MG63 (cell line): ENCODE measurements around the gene TPD52L2. TPM values are rescaled to one million over a fixed set of nuclear protein-coding genes. Genes with fewer than 3 reads are reported as not detected.
A peak's percentile ranks its signal among the peaks of the same experiment; 100 is the strongest.

ENCODE experiments used
- DNase-seq: peaks from one replicate; pipeline ENCODE4 v3.0.0-alpha.2; 2020
- H3K27me3 ChIP-seq: fragments of 250-450 bp; sonication (Bioruptor Pico); 2 replicates; pipeline ENCODE4 v1.5.1; 2020; ENCODE audit warnings: mild to moderate bottlenecking, moderate library complexity
- H3K36me3 ChIP-seq: fragments of 250-450 bp; sonication (Bioruptor Pico); 2 replicates; pipeline ENCODE4 v1.5.1; 2020; ENCODE audit warnings: mild to moderate bottlenecking, moderate library complexity
- H3K4me3 ChIP-seq: fragments of 250-450 bp; sonication (Bioruptor Pico); 2 replicates; pipeline ENCODE4 v1.5.1; 2020; ENCODE audit warnings: mild to moderate bottlenecking, moderate library complexity
- H3K9me3 ChIP-seq: fragments of 250-450 bp; sonication (Bioruptor Pico); 2 replicates; pipeline ENCODE4 v1.5.1; 2020; ENCODE audit warnings: mild to moderate bottlenecking, moderate library complexity
- total RNA-seq: library from RNA; depleted of rRNA; stranded (reverse); fragments of >200 nt; shearing (Covaris generic); gene quantifications from 2 replicates; pipeline ENCODE4 v1.2.3, GENCODE V29; 2014; ENCODE audit warnings: low replicate concordance

Gene TPD52L2
- total RNA-seq, 1 experiment from 2014 or later, result 192 TPM

DNA sequence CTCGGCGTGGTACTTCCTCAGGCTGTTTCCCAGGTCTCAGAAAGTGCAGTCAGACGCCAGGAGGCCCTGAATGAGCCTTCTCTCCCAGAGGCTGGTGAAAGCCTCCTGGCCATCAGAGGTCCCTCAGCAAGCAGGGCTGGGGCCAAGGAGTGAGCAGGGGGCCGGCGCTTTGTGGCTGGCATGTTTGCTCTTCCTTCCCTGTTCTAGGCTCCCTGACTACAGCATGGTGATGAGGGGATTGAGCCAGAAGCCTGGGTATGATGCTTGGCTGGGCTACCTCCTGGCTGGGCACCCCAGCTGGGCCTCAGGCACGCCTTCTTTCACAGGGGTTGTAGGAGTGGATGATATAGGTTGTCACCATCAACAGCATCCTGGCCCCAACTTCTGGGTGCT lies 18.1 kb downstream of the TPD52L2 start:
- no peak for DNase-seq

DNA sequence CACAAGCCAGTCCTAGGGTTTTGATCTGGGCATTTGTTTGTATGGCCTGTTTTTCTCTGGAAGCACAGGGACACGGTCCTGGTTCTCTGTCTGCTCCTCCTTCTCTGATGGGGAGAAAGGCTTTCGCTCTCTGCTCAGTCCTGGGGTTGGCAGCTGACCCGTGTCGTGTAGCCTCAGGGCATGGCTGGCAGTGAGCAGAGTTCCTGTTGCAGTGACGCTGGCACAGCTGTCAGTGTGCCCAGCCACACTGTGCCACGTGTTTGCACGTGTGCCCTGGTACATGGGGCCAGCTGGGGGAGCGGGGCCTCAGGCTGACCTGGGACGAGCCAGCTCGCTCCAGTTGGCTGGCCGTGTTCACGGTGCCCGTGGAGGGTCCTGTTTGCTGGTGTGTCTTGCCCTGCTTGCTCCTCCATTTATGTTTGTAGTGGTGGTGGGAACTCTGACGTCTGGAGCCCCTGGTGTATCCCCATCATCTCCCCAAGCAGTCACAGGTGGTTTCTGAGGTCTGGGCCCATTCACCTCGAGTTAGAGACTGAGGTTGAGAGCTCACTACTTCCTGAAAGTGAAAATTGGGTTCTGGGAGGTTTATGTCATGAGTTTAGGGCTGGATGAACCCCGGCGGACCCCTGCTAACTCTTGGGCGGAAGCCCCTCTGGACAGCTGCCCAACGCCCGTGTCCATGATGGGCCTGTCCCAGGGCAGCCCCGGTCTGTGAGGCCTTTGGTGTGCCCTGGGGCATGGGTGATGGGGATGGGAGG lies 19.6 kb downstream of the TPD52L2 start:
- DNase-seq, result no peak
- Histone ChIP-seq H3K9me3 (no peaks in the 10 kb centered on the region), H3K4me3 (no peak overlapping the region), H3K27me3 (no peaks in the 10 kb centered on the region), H3K36me3 (peaks cover 62% of the 10 kb centered on the region)

More for the DNA sequence above, 18.1 kb downstream of the TPD52L2 start:
- Histone ChIP-seq H3K4me3 (no peak overlapping the region), H3K9me3 (no peaks in the 10 kb centered on the region), H3K36me3 (peaks cover 62% of the 10 kb centered on the region), H3K27me3 (no peaks in the 10 kb centered on the region)

DNA sequence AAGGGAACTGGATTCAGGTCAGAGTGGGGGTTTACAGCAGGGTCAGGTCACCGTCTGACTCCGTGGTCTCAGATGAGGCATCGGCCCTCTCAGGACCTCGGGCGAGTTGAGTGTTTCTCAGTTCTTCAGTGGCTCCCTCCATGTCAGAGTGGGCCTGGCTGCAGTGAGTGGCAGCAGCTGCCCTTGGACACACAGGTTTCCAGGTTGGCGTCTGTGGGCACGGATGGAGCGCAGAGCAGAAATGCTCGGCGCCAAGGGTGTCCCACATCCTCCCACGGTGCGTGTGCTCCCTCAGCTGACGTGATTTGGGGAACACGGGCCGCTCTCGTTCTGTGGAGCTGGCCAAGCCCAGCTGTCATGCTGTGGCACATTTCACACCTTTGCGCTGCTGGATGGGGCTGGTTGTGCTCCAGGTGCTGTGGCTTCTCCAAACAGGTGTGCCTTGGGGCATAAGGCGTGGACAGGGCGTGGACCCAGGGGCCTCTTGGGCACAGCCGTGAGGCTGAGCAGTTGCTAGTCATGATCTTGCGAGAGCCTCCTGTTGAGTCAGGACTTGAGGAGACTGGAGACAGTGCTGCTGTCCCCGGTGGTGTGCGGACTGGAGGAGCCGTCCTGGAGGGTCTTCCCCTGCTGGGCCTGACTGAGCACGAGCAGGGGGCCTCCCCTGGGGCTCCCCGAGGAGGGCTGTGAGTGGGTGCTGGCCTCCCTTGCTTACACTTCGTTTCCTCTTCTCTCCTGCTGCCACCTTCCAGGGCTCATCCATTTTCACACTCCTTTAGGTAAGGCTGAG lies 20.4 kb downstream of the TPD52L2 start:
- H3K27me3 ChIP-seq, result no peaks in the 10 kb centered on the region
- no peaks in the 10 kb centered on the region for H3K9me3 ChIP-seq
- H3K36me3 ChIP-seq, result peaks cover 70% of the 10 kb centered on the region
- no peak for DNase-seq
- H3K4me3 ChIP-seq, result no peak overlapping the region

DNA sequence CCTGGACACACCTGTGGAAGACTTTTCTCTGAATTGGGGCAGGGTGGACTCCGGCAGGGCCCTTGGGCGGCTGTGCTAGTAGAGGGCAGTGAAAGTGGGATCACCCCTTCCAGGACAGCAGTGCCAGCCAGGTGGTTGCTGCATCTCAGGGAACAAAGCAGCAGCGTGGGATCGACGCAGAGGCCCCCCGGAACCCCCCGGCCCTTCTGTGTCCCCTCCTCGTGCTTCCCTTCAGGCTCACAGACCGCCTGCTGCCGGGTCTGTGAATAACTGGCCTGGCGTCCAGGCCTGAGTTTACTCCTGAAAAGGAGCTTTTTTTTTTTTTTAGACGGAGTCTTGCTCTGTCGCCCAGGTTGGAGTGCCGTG lies 21.0 kb downstream of the TPD52L2 start:
- Histone ChIP-seq H3K4me3 (no peak overlapping the region), H3K9me3 (no peaks in the 10 kb centered on the region), H3K27me3 (no peaks in the 10 kb centered on the region), H3K36me3 (peaks cover 73% of the 10 kb centered on the region)
- no peak for DNase-seq

DNA sequence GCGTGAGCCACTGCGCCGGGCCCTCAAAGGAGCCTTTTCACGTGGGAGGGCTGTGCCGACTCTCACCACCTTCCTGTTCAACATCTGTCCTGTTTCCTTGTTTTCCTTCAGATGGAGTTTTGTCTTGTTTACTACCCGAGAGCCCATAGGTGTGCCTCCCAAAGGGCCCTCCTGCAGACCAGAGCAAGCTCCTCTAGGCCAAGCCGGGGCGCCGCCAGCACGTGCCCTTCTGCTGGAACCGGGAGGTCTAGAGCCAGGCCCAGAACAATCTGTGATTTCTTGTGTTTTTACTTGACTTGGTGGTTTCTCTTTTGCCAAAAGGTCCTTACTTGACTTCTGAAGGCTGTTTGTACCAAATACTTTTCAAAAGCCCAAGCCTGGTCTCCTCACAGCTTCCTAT lies 21.9 kb downstream of the TPD52L2 start:
- Histone ChIP-seq H3K27me3 (no peaks in the 10 kb centered on the region), H3K36me3 (peaks cover 75% of the 10 kb centered on the region), H3K4me3 (no peak overlapping the region), H3K9me3 (no peaks in the 10 kb centered on the region)
- DNase-seq, result no peak

DNA sequence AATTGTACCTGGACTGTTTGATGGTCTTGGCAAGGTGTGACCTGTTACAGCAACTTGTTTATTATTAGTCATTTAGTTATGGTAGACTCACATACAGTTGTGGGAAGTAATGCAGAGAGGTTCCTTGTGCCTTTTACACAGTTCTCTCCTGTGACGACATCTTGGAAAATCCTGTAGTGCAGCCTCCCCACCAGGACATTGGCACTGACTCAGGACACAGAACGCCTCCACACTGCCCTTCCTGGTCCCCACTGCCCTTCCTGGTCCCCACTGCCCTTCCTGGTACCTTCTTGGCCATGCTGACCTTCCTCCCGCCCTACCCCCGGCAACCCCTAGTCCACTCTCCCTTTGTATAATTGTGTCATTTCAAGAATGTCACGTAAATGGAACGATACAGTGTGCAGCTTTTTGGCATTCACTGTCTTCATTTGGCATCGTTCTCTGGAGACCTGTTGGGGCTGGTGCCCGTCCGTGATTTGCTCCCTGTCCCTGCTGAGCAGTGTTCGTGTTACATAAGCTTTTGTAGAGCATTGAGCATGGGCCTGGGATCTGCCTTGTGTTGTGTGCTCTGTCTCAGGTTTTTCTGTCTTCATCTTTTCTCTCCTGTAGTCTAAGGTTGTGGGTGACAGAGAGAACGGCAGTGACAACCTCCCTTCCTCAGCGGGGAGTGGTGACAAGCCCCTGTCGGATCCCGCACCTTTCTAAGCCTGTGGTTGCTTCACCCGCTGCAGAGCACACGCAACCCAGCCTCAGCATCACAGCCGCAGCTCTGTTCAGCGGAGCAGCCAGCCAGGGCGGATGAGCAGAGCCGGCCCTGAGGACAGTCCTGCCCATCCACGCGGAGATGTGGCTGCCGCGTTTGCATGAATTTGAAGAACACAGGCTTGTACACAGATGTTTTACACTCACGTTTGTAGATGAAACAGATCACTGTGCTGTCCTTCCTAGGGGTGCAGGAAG lies 24.5 kb downstream of the TPD52L2 start:
- DNase-seq, result no peak

DNA sequence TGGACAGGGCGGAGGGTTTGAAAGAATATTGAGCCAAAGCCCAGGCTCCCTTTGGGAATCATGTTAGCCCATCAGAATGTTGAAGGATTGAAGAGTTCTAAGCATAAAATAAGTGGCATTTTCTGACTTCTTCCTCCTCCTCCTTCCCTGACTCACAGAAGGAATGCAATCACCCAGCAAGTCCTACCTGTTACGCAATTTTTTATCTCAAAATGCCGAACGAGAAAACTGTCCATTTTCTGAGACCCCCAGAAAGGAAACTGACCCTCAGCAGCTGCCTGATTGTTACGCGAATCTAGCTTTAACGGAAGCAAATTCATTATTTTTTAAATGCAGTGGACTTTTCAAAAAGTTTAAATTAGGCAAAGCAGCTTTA lies 25.1 kb downstream of the TPD52L2 start:
- no peak for DNase-seq
- H3K4me3 ChIP-seq, result no peak overlapping the region
- H3K27me3 ChIP-seq, result no peaks in the 10 kb centered on the region
- no peaks in the 10 kb centered on the region for H3K9me3 ChIP-seq
- peaks cover 49% of the 10 kb centered on the region for H3K36me3 ChIP-seq

More for the DNA sequence above, 24.5 kb downstream of the TPD52L2 start:
- H3K9me3 ChIP-seq, result no peaks in the 10 kb centered on the region
- no peaks in the 10 kb centered on the region for H3K27me3 ChIP-seq
- peaks cover 55% of the 10 kb centered on the region for H3K36me3 ChIP-seq
- no peak overlapping the region for H3K4me3 ChIP-seq

DNA sequence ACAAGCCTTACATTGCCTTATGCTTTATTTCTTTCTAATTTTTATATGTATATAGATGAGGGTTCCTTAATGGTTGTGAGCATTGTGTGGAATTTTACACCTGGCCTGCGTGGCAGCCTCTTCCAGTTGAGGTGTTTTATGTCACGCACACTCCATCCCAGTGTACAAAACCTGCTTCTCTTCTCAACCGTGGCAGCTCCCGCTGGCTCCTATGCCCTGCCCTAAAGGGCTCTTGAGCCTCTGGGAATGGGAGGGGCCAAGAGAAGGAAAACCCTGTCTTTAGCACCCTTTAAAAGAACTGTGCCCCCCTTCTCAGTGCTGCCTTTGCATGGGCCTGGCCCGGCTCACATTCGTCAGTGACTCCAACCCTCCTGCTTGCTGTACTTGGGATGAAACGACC lies 25.5 kb downstream of the TPD52L2 start:
- H3K4me3 ChIP-seq, result no peak overlapping the region
- H3K9me3 ChIP-seq, result no peaks in the 10 kb centered on the region
- H3K27me3 ChIP-seq, result no peaks in the 10 kb centered on the region
- DNase-seq, result no peak
- H3K36me3 ChIP-seq, result peaks cover 47% of the 10 kb centered on the region

DNA sequence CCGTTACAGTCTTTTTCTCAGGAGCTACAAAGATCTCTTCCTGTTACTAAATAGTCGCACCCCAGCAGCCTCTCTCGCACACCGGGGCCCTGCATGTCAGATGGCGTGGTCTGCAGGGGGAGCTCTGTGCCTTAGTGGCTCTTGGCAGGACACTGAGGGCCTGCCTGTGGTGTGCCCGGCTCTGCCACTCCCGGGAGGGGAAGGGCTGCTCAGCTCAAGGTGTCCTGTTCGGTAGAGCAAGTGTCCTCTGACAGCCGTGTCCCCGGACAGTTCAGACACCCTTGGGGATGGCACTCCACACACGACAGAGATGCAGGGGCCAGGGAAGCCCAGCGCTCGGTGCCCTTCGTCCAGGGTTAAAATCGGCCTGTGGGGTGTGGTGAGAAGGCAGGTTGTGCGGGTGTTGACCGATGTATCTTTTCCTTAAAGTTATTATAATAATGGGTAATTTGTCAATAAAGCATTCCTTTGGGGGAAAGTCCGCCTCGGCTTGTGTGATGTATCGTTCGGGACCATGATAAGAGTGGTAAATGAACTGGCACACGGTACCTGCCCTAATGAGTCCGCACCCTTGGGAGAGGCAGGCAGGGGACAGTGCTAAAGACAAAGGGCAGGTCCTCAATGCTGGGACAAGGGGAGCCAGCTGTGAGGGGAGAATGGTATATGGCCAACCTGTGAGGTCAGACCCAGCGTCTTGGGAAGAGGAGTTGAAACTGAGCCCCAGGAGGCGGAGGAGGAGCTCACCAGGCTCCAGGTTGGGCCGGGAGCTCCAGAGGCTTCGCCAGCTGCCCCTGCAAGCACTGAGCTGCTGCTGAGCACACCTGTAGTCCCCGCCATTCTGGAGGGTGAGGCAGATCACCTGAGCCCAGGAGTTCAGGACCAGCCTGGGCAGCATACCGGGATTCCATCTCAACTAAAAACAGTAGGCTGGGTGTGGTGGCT lies 26.3 kb downstream of the TPD52L2 start:
- H3K36me3 ChIP-seq, result peaks cover 47% of the 10 kb centered on the region
- H3K4me3 ChIP-seq, result no peak overlapping the region
- no peak for DNase-seq
- no peaks in the 10 kb centered on the region for H3K27me3 ChIP-seq
- no peaks in the 10 kb centered on the region for H3K9me3 ChIP-seq

DNA sequence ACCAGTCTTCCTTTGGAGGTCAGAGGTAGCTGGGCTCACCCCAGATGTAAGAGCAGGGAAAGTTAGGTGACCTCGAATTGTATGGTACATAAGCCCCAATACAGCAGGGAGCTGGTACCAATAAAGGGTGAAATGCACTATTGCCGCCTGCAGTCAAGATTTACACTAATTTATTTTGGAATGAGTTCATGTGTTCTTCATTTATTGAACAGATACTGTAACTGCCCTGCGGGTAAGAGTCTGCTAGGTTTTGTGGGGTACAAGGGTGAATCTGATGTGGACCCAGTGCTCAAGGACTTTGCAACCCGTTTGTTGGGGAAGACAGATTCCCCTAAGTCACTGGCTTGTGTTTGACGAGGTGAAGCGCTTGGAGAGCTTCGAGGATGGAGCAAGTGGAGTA lies 27.3 kb downstream of the TPD52L2 start:
- DNase-seq, result no peak
- peaks cover 47% of the 10 kb centered on the region for H3K36me3 ChIP-seq
- H3K4me3 ChIP-seq, result no peak overlapping the region
- H3K9me3 ChIP-seq, result no peaks in the 10 kb centered on the region
- no peaks in the 10 kb centered on the region for H3K27me3 ChIP-seq

DNA sequence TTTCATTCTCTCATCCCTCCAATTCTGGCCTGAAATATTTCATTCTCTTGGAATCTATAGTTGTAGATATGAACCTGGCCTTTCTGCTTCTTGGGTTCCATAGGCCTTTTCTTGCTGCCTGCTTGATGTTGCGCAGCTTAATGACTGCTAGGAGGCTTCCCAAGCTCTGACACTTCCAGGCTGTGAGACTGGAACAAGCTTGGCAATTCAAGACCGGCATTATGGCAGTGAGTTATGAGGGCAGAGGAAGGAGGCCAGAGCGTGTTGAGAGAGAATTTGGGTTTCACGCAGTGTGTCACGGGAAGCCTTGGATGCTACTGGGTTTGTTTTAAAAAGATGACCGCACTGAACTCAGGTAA lies 28.9 kb downstream of the TPD52L2 start:
- Histone ChIP-seq H3K9me3 (no peaks in the 10 kb centered on the region), H3K36me3 (peaks cover 53% of the 10 kb centered on the region), H3K27me3 (no peaks in the 10 kb centered on the region), H3K4me3 (no peak overlapping the region)
- no peak for DNase-seq

DNA sequence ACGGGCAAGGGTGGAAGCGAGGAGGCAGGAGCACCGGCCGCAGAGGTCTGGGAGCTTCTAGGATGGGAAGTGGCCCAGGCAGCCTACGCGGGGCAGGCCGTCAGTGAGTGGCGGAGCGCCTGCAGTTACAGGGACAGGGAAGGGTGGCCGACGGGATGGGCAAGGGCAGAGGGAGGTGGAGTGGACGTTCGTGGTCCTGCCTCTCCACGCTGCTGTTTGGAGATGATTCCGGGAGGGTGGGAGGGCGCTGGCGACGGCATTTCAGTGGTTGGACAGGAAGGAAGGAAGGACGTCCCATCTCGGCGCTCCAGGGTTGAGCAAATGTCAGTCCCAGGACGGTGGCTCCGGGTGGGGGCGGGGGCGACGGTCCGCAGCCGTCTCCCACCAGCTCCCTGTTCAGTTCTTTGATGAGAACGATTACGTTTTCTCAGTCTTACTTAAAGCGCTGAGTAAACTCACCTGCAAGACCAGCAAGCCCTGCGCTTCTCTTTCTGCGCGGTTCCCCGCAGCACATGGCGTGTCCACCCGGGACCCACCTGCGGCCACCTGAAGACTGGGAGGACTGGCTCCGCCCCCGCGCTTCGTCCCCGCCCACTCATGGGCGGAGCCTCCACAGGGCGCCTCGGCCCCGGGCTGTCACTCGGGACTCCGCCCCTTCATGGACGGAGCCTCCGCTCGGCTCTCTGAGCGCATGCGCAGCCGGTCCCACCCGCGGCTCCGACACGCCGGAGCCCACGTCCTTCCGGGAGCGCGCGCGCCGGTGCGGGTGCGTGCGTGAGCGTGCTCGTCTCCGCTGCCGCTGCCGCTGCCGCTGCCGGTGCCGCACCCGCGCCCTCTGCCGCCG lies 29.5 kb downstream of the TPD52L2 start, which contains the start of gene DNAJC5:
DNAJC5 (plus strand) TSS at position 769 of the 844 bp plus-strand sequence. CDS start 33,220 bp downstream, outside the sequence.
- peak; percentile 92 for DNase-seq
- no peaks in the 10 kb centered on the region for H3K9me3 ChIP-seq
- H3K36me3 ChIP-seq, result peaks cover 47% of the 10 kb centered on the region

DNA sequence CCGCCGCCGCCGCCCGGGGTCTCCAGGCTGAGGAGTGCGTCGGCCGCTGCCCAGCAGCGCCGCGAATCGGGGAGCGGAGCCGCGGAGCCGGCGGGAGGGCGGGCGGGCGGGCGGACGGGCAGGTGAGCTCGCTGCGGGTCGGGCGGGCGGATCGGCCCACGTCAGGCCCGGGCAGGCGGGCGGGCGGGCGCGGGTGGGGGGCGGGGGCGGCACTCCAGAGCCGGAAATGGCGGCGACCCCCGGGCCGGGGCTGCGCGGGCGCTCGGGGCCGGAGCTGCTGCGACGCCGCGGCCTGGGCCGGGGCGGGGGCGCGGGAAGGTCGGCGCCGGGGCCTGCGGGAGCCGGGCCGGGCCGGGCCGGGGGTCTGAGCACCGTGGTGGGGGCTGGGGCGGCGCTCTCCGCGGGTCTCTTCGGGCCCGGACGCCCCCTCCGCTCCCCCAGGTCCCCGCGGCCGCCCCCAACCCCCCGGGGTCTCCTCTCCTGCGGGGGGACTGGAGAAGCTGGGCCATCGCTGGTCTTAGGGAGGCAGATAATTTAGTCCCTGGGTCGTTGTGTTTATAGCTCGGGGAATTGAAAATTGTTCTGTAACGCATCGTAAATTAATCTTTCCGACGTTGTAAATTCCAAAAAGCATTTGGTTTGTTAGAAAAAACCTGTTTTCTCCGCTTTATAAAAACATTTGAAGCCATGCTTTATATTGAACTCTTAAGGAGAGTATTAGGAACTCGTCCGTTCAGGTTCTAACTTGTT lies 30.3 kb downstream of the TPD52L2 start:
- no peaks in the 10 kb centered on the region for H3K9me3 ChIP-seq
- peak overlapping the region; percentile 63 for H3K4me3 ChIP-seq
- DNase-seq, result no peak
- H3K36me3 ChIP-seq, result peaks cover 43% of the 10 kb centered on the region
- H3K27me3 ChIP-seq, result no peaks in the 10 kb centered on the region

More for the DNA sequence above, 29.5 kb downstream of the TPD52L2 start, which contains the start of gene DNAJC5:
- H3K27me3 ChIP-seq, result no peaks in the 10 kb centered on the region
- peak within 1 kb of the TSS; percentile 63 for H3K4me3 ChIP-seq

DNA sequence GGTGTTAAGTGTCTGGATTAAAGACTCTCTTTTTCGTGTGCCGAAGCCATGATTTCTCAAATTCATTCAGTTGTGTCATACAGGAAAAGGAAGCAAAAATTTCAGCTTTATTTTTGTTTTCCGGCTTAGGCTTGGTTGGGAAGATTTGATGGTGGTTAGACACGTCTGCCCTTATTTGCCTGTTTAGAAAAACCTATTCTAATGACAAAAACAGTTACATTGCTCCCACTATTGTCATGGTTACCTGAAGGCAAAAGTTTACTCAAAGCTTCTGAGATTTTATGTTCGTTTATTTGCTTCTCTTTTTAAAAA lies 30.8 kb downstream of the TPD52L2 start:
- Histone ChIP-seq H3K9me3 (no peaks in the 10 kb centered on the region), H3K27me3 (no peaks in the 10 kb centered on the region)

More for the DNA sequence above, 30.8 kb downstream of the TPD52L2 start:
- peaks cover 38% of the 10 kb centered on the region for H3K36me3 ChIP-seq
- H3K4me3 ChIP-seq, result peak overlapping the region; percentile 63
- DNase-seq, result no peak
